IPS-20b (cell line): Measurements from ENCODE around the gene SULT1C4.
"Not testable (repeated sequence)": the region's sequence is repeated elsewhere in the genome, so short reads cannot be mapped to it uniquely, and the experiment has no call there.

Experiments used
- H3K27ac ChIP-seq: one replicate; pipeline ENCODE4 v1.5.1; 2013; ENCODE audit warnings: low read length
- H3K27me3 ChIP-seq: 2 replicates; pipeline ENCODE4 v1.6.1; 2013; ENCODE audit warnings: mild to moderate bottlenecking, low read length, inconsistent platforms; ENCODE audit not compliant: insufficient read depth
- H3K36me3 ChIP-seq: 2 replicates; pipeline ENCODE4 v1.6.1; 2013; ENCODE audit warnings: low read depth, mild to moderate bottlenecking, inconsistent platforms, low read length, moderate library complexity; ENCODE audit not compliant: insufficient read depth
- H3K4me1 ChIP-seq: 2 replicates; pipeline ENCODE4 v1.6.1; 2013; ENCODE audit warnings: mild to moderate bottlenecking, control low read depth, inconsistent platforms, low read length, moderate library complexity; ENCODE audit not compliant: insufficient read depth
- H3K4me3 ChIP-seq: 2 replicates; pipeline ENCODE4 v1.5.1; 2013; ENCODE audit warnings: mild to moderate bottlenecking, low read length, inconsistent platforms
- H3K9ac ChIP-seq: 2 replicates; pipeline ENCODE4 v1.6.1; 2013; ENCODE audit warnings: low read depth, mild to moderate bottlenecking, inconsistent platforms, low read length, moderate library complexity
- H3K9me3 ChIP-seq: 2 replicates; pipeline ENCODE4 v1.6.1; 2013; ENCODE audit warnings: mild to moderate bottlenecking, low read depth, low read length, inconsistent platforms; ENCODE audit not compliant: insufficient read depth

The SULT1C4 gene

GRCh38 chr2:108359336-108359735, 18.4 kb upstream of the SULT1C4 start:
- H3K9ac ChIP-seq, H3K27ac ChIP-seq, H3K36me3 ChIP-seq, H3K4me3 ChIP-seq, H3K9me3 ChIP-seq, H3K27me3 ChIP-seq, H3K4me1 ChIP-seq: not testable (repeated sequence)

- Histone ChIP-seq H3K27me3 (no peaks in the 10 kb centered on the region), H3K9me3 (peaks cover 15% of the 10 kb centered on the region), H3K4me1 (no peaks in the 10 kb centered on the region), H3K9ac (no peak overlapping the region), H3K36me3 (no peaks in the 10 kb centered on the region), H3K27ac (no peak overlapping the region), H3K4me3 (no peak overlapping the region)
These were observed 16.8 kb upstream of the SULT1C4 start for GRCh38 chr2:108360776-108361468.

- no peak overlapping the region for H3K9ac ChIP-seq
- no peaks in the 10 kb centered on the region for H3K27me3 ChIP-seq
- no peaks in the 10 kb centered on the region for H3K36me3 ChIP-seq
- no peaks in the 10 kb centered on the region for H3K4me1 ChIP-seq
- no peak overlapping the region for H3K27ac ChIP-seq
- H3K9me3 ChIP-seq: peaks cover 15% of the 10 kb centered on the region
- H3K4me3 ChIP-seq: no peak overlapping the region
These were observed 14.5 kb upstream of the SULT1C4 start for GRCh38 chr2:108363024-108363907.

GRCh38 chr2:108363908-108364225, 13.9 kb upstream of the SULT1C4 start:
- H3K9ac ChIP-seq: no peak overlapping the region
- H3K4me3 ChIP-seq: no peak overlapping the region
- H3K27me3 ChIP-seq: no peaks in the 10 kb centered on the region
- H3K36me3 ChIP-seq: no peaks in the 10 kb centered on the region
- H3K9me3 ChIP-seq: peaks cover 15% of the 10 kb centered on the region
- no peaks in the 10 kb centered on the region for H3K4me1 ChIP-seq
- H3K27ac ChIP-seq: no peak overlapping the region

DNA sequence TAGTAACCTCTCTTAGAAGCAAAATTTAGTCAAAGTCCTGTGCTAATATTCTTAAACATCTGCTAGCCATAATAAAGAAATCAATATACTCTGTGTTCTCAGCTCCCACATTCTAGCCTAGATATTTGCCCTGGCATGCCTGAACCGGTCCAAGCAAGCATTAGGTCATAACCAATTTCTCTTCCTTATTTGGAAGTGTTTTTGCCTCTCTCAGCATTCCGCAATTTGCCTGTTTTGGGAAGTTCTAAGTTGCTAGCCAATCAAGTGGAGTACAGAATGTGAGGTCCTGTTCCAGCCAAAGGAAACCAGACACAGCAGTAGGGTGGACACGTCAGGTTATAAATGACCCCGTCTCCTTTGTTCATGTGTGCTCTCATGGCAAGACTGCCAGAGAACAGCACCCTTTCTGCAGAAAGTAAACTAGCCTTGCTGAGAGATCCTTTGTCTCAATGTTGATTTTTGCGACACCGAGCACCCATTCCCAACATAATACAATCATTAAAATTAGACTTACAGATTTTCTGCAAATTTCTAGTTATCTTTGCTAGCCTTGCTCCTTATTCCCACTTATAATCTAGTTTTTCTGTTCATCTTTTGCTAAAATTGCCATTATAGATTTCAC, 13.0 kb upstream of the SULT1C4 start:
- Histone ChIP-seq H3K9me3 (peaks cover 15% of the 10 kb centered on the region), H3K4me1 (no peaks in the 10 kb centered on the region), H3K9ac (no peak overlapping the region), H3K36me3 (no peaks in the 10 kb centered on the region), H3K4me3 (no peak overlapping the region), H3K27ac (no peak overlapping the region), H3K27me3 (no peaks in the 10 kb centered on the region)

GRCh38 chr2:108365656-108366055, 12.1 kb upstream of the SULT1C4 start:
- peaks cover 15% of the 10 kb centered on the region for H3K9me3 ChIP-seq
- H3K4me1 ChIP-seq: no peaks in the 10 kb centered on the region
- no peaks in the 10 kb centered on the region for H3K27me3 ChIP-seq
- H3K4me3 ChIP-seq: no peak overlapping the region
- no peak overlapping the region for H3K27ac ChIP-seq
- H3K9ac ChIP-seq: no peak overlapping the region
- H3K36me3 ChIP-seq: no peaks in the 10 kb centered on the region

GRCh38 chr2:108367014-108367413, 10.7 kb upstream of the SULT1C4 start:
- no peaks in the 10 kb centered on the region for H3K4me1 ChIP-seq
- no peak overlapping the region for H3K9ac ChIP-seq

GRCh38 chr2:108367561-108368175, 10.1 kb upstream of the SULT1C4 start:
- Histone ChIP-seq H3K27ac (no peak overlapping the region), H3K36me3 (no peaks in the 10 kb centered on the region)

More at GRCh38 chr2:108367014-108367413, 10.7 kb upstream of the SULT1C4 start:
- Histone ChIP-seq H3K4me3 (no peak overlapping the region), H3K27me3 (no peaks in the 10 kb centered on the region), H3K36me3 (no peaks in the 10 kb centered on the region), H3K27ac (no peak overlapping the region), H3K9me3 (peaks cover 15% of the 10 kb centered on the region)

GRCh38 chr2:108369153-108369552, 8.6 kb upstream of the SULT1C4 start:
- no peak overlapping the region for H3K27ac ChIP-seq
- H3K9me3 ChIP-seq: peaks cover 15% of the 10 kb centered on the region
- H3K9ac ChIP-seq: no peak overlapping the region
- H3K36me3 ChIP-seq: no peaks in the 10 kb centered on the region
- no peaks in the 10 kb centered on the region for H3K4me1 ChIP-seq
- H3K4me3 ChIP-seq: no peak overlapping the region
- no peaks in the 10 kb centered on the region for H3K27me3 ChIP-seq

More at GRCh38 chr2:108367561-108368175, 10.1 kb upstream of the SULT1C4 start:
- Histone ChIP-seq H3K9me3 (peaks cover 15% of the 10 kb centered on the region), H3K4me3 (no peak overlapping the region), H3K27me3 (no peaks in the 10 kb centered on the region), H3K4me1 (no peaks in the 10 kb centered on the region), H3K9ac (no peak overlapping the region)

GRCh38 chr2:108370080-108370479, 7.7 kb upstream of the SULT1C4 start:
- Histone ChIP-seq H3K27me3 (no peaks in the 10 kb centered on the region), H3K4me1 (no peaks in the 10 kb centered on the region), H3K36me3 (no peaks in the 10 kb centered on the region), H3K4me3 (no peak overlapping the region), H3K9ac (no peak overlapping the region), H3K9me3 (peaks cover 7% of the 10 kb centered on the region; the same call in 1 of the 2 replicates), H3K27ac (no peak overlapping the region)

- Histone ChIP-seq H3K9me3 (no peaks in the 10 kb centered on the region), H3K27me3 (no peaks in the 10 kb centered on the region), H3K36me3 (no peaks in the 10 kb centered on the region), H3K27ac (no peak overlapping the region), H3K9ac (no peak overlapping the region), H3K4me3 (no peak overlapping the region), H3K4me1 (peaks cover 6% of the 10 kb centered on the region; the same call in 1 of the 2 replicates)
These were observed 980 bp upstream of the SULT1C4 start for GRCh38 chr2:108376774-108377173.
